NCI-H146 (cell line): ENCODE measurements around the gene ZNF784.
A peak's percentile ranks its signal among the peaks of the same experiment; 100 is the strongest.

Source experiments
- DNase-seq: peaks from one replicate; lab custom pipeline; 2025; lab: John Stamatoyannopoulos, UW

The ZNF784 gene

GRCh38 chr19:55656552-55656951 lies 32.2 kb upstream of the ZNF784 start:
- DNase-seq, result no peak

GRCh38 chr19:55655648-55656040 lies 31.3 kb upstream of the ZNF784 start:
- DNase-seq, result no peak

GRCh38 chr19:55654868-55655647 lies 30.7 kb upstream of the ZNF784 start, which contains the start of gene U2AF2:
TSS of gene U2AF2 (plus strand) at chr19:55655035. CDS start at chr19:55655105, 70 bp downstream.
- DNase-seq, result peak; percentile 97

- DNase-seq, result peak; percentile 100
These were observed 30.0 kb upstream of the ZNF784 start for GRCh38 chr19:55654323-55654867.

- peak; percentile 99 for DNase-seq
These were observed 29.4 kb upstream of the ZNF784 start for GRCh38 chr19:55653651-55654322.

GRCh38 chr19:55652311-55653128 lies 28.2 kb upstream of the ZNF784 start:
- no peak for DNase-seq

- DNase-seq, result no peak
These were observed 26.9 kb upstream of the ZNF784 start for GRCh38 chr19:55651236-55651635.

- no peak for DNase-seq
These were observed 26.4 kb upstream of the ZNF784 start for GRCh38 chr19:55650602-55651230.

- DNase-seq, result no peak
These were observed 25.8 kb upstream of the ZNF784 start for GRCh38 chr19:55650126-55650557.

GRCh38 chr19:55649268-55650125 lies 25.1 kb upstream of the ZNF784 start:
- no peak for DNase-seq

GRCh38 chr19:55648585-55649267 lies 24.4 kb upstream of the ZNF784 start:
- peak; percentile 24 for DNase-seq

- peak; percentile 55 for DNase-seq
These were observed 23.6 kb upstream of the ZNF784 start, which contains the start of gene CCDC106 for GRCh38 chr19:55647732-55648584. TSS of gene CCDC106 (plus strand) at chr19:55648212. CDS start at chr19:55649047, 835 bp downstream.

GRCh38 chr19:55646889-55647731 lies 22.7 kb upstream of the ZNF784 start:
- DNase-seq, result peak; percentile 18

- DNase-seq, result no peak
These were observed 21.1 kb upstream of the ZNF784 start for GRCh38 chr19:55645512-55645881.

GRCh38 chr19:55644842-55645511 lies 20.6 kb upstream of the ZNF784 start:
- no peak for DNase-seq

- no peak for DNase-seq
These were observed 19.9 kb upstream of the ZNF784 start for GRCh38 chr19:55644191-55644833.

GRCh38 chr19:55643887-55644176 lies 19.5 kb upstream of the ZNF784 start:
- no peak for DNase-seq
